Muscle of arm (tissue), 12 donors: ENCODE measurements around the gene CARMIL1. TPM values are rescaled to one million over a fixed set of nuclear protein-coding genes. Genes with fewer than 3 reads are reported as not detected.
"Not testable (repeated sequence)": the region's sequence is repeated elsewhere in the genome, so short reads cannot be mapped to it uniquely, and the experiment has no call there.

Experiments
- DNase-seq: peaks from one replicate; pipeline ENCODE4 v3.0.0-alpha.2; 2013
- polyA plus RNA-seq, 12 donors: library from polyadenylated mRNA; unstranded; fragments of 120-200 nt; gene quantifications; one replicate each; pipeline ENCODE4 v1.2.1, GENCODE V29; 2013; ENCODE audit not compliant: insufficient read length in 12 of 12

CARMIL1 gene
- polyA plus RNA-seq, 12 donors = 2.5 to 23.3 (median 3.5) TPM; not detected in 1

GRCh38 chr6:25439368-25439767, 160.2 kb downstream of the CARMIL1 start:
- DNase-seq = no peak

- DNase-seq = no peak
These were observed 162.6 kb downstream of the CARMIL1 start for GRCh38 chr6:25441663-25442270.

- no peak for DNase-seq
These were observed 163.7 kb downstream of the CARMIL1 start for GRCh38 chr6:25442898-25443297.

GRCh38 chr6:25444521-25444920, 165.3 kb downstream of the CARMIL1 start:
- not testable (repeated sequence) for DNase-seq

- no peak for DNase-seq
These were observed 167.8 kb downstream of the CARMIL1 start for GRCh38 chr6:25446830-25447569.

- no peak for DNase-seq
These were observed 168.4 kb downstream of the CARMIL1 start for GRCh38 chr6:25447570-25447929.

GRCh38 chr6:25448965-25449538, 169.9 kb downstream of the CARMIL1 start:
- DNase-seq = no peak

GRCh38 chr6:25449774-25450173, 170.6 kb downstream of the CARMIL1 start:
- DNase-seq = no peak

GRCh38 chr6:25450469-25451198, 171.5 kb downstream of the CARMIL1 start:
- no peak for DNase-seq

GRCh38 chr6:25452031-25452430, 172.9 kb downstream of the CARMIL1 start:
- no peak for DNase-seq

- DNase-seq = no peak
These were observed 174.1 kb downstream of the CARMIL1 start for GRCh38 chr6:25453288-25453687.

- DNase-seq = no peak
These were observed 175.0 kb downstream of the CARMIL1 start for GRCh38 chr6:25454136-25454535.

GRCh38 chr6:25456249-25457040, 177.3 kb downstream of the CARMIL1 start:
- no peak for DNase-seq

GRCh38 chr6:25457516-25457915, 178.3 kb downstream of the CARMIL1 start:
- no peak for DNase-seq

- no peak for DNase-seq
These were observed 179.3 kb downstream of the CARMIL1 start for GRCh38 chr6:25458485-25458884.

- DNase-seq = no peak
These were observed 183.2 kb downstream of the CARMIL1 start for GRCh38 chr6:25462235-25462897.

GRCh38 chr6:25463441-25463840, 184.3 kb downstream of the CARMIL1 start:
- DNase-seq = no peak

GRCh38 chr6:25464225-25464624, 185.1 kb downstream of the CARMIL1 start:
- DNase-seq = no peak

GRCh38 chr6:25465941-25466340, 186.8 kb downstream of the CARMIL1 start:
- no peak for DNase-seq

- DNase-seq = no peak
These were observed 189.7 kb downstream of the CARMIL1 start for GRCh38 chr6:25468881-25469280.

- no peak for DNase-seq
These were observed 190.7 kb downstream of the CARMIL1 start for GRCh38 chr6:25469797-25470388.
